Keratinocyte (primary cell): Measurements from ENCODE around the gene TRAPPC6A.

Source experiments
- EZH2 ChIP-seq: IDR thresholded peaks from one replicate; pipeline ENCODE4 v1.6.1; 2012; ENCODE audit warnings: inconsistent platforms, mild to moderate bottlenecking, low read length, moderate library complexity
- TF ChIP-seq, protein P1 (sequence below), 3 experiments: IDR thresholded peaks in 1 of 3; conservative IDR thresholded peaks in 1 of 3; optimal IDR thresholded peaks in 1 of 3; 2 replicates in 2 of 3; 3 replicates in 1 of 3; pipeline versions ENCODE3 to v1.5.1; 2011; ENCODE audit warnings: low read length in 3 of 3, mild to moderate bottlenecking in 3 of 3, moderate library complexity in 2 of 3, control low read depth in 1 of 3, inconsistent platforms in 1 of 3; ENCODE audit not compliant: insufficient read depth in 2 of 3; ENCODE audit errors: extremely low read depth in 1 of 3

- TF ChIP-seq, protein P1, sequence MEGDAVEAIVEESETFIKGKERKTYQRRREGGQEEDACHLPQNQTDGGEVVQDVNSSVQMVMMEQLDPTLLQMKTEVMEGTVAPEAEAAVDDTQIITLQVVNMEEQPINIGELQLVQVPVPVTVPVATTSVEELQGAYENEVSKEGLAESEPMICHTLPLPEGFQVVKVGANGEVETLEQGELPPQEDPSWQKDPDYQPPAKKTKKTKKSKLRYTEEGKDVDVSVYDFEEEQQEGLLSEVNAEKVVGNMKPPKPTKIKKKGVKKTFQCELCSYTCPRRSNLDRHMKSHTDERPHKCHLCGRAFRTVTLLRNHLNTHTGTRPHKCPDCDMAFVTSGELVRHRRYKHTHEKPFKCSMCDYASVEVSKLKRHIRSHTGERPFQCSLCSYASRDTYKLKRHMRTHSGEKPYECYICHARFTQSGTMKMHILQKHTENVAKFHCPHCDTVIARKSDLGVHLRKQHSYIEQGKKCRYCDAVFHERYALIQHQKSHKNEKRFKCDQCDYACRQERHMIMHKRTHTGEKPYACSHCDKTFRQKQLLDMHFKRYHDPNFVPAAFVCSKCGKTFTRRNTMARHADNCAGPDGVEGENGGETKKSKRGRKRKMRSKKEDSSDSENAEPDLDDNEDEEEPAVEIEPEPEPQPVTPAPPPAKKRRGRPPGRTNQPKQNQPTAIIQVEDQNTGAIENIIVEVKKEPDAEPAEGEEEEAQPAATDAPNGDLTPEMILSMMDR (optimal IDR thresholded peaks at IDR 0.05 in 1 of 3, IDR thresholded peaks at IDR 0.05 in 1 of 3, conservative IDR thresholded peaks at IDR 0.05 in 1 of 3; ENCODE audit: extremely low read depth in 1 of 3, insufficient read depth in 2 of 3, low read length in 3 of 3): no peak
- TF ChIP-seq EZH2: no peak
Observed at GRCh38 chr19:45146251-45146650, 31.8 kb downstream of the TRAPPC6A start.
